ENCODE results near the gene CHST1.

The CHST1 gene

GRCh38 chr11:45673441-45673840, 8.0 kb upstream of the CHST1 start:
- no peak for DNase-seq

GRCh38 chr11:45672593-45672992, 7.2 kb upstream of the CHST1 start:
- no peak for DNase-seq

GRCh38 chr11:45671246-45672171, 6.1 kb upstream of the CHST1 start:
- DNase-seq, result no peak

- DNase-seq, result no peak
Measured at GRCh38 chr11:45670386-45671135, 5.1 kb upstream of the CHST1 start.

- DNase-seq, result no peak
Measured at GRCh38 chr11:45669956-45670355, 4.5 kb upstream of the CHST1 start.

- no peak for DNase-seq
Measured at GRCh38 chr11:45669146-45669545, 3.7 kb upstream of the CHST1 start.

GRCh38 chr11:45667929-45668680, 2.7 kb upstream of the CHST1 start:
- DNase-seq, result no peak

- no peak for DNase-seq
Measured at GRCh38 chr11:45666648-45667642, 1.5 kb upstream of the CHST1 start.

GRCh38 chr11:45665933-45666647, 668 bp upstream of the CHST1 start:
- DNase-seq, result no peak

GRCh38 chr11:45664376-45665205, 831 bp downstream of the CHST1 start:
- no peak for DNase-seq

- DNase-seq, result no peak
Measured at GRCh38 chr11:45663486-45664375, 1.7 kb downstream of the CHST1 start.

GRCh38 chr11:45662665-45663485, 2.5 kb downstream of the CHST1 start:
- DNase-seq, result no peak

GRCh38 chr11:45662096-45662664, 3.2 kb downstream of the CHST1 start:
- no peak for DNase-seq

GRCh38 chr11:45661439-45662055, 3.9 kb downstream of the CHST1 start:
- no peak for DNase-seq

GRCh38 chr11:45660729-45661438, 4.5 kb downstream of the CHST1 start:
- DNase-seq, result no peak

GRCh38 chr11:45659818-45660160, 5.6 kb downstream of the CHST1 start:
- no peak for DNase-seq
